CD4-positive, alpha-beta T cell (primary cell): ENCODE results near the gene OR52E6. TPM values are rescaled to one million over a fixed set of nuclear protein-coding genes. Genes with fewer than 3 reads are reported as not detected.

ENCODE experiments used
- ATAC-seq: fragments of 200-7000 bp; cut with Tn5 transposase; one replicate; pipeline ENCODE4 v1.10.0; 2022; ENCODE audit warnings: mild to moderate bottlenecking; ENCODE audit not compliant: poor library complexity
- CTCF ChIA-PET: fragments of 350-600 bp; sonication (Branson Sonifier 250); formaldehyde crosslinking; loops from one replicate; lab custom pipeline; 2021; ENCODE audit warnings: antibody characterized with exemption, inconsistent platforms; lab: Charles Lee
- POLR2A ChIA-PET: fragments of 350-600 bp; sonication (Branson Sonifier 250); formaldehyde crosslinking; loops from one replicate; lab custom pipeline; 2021; ENCODE audit warnings: antibody characterized with exemption, inconsistent platforms; lab: Charles Lee
- DNase-seq, 14 experiments: peaks; one replicate each; pipeline ENCODE4 v3.0.0-alpha.2; 2013 to 2020; ENCODE audit warnings: mixed read lengths in 2 of 14
- H3K27ac ChIP-seq, 2 donors: one replicate each; pipeline versions ENCODE4 v1.5.1 to v1.7.0; 2013; ENCODE audit warnings: low read length in 2 of 2, low read depth in 1 of 2, mild to moderate bottlenecking in 1 of 2
- H3K27me3 ChIP-seq, 2 experiments: 1 replicate in 1 of 2; 2 replicates in 1 of 2; pipeline versions ENCODE4 v1.6.1 to v1.7.0; 2013; ENCODE audit warnings: low read length in 2 of 2, control low read depth in 1 of 2, mild to moderate bottlenecking in 1 of 2, moderate library complexity in 1 of 2; ENCODE audit not compliant: insufficient read depth in 2 of 2, control insufficient read depth in 1 of 2
- H3K36me3 ChIP-seq: one replicate; pipeline ENCODE4 v1.6.1; 2013; ENCODE audit warnings: low read length, control low read depth; ENCODE audit not compliant: insufficient read depth
- H3K4me1 ChIP-seq: one replicate; pipeline ENCODE4 v1.6.1; 2013; ENCODE audit warnings: low read length, control low read depth; ENCODE audit not compliant: insufficient read depth
- H3K4me3 ChIP-seq: one replicate; pipeline ENCODE4 v1.5.1; 2013; ENCODE audit warnings: mild to moderate bottlenecking, low read length, moderate library complexity
- H3K9me3 ChIP-seq, 2 experiments: 1 replicate in 1 of 2; 2 replicates in 1 of 2; pipeline versions ENCODE4 v1.6.1 to v1.7.0; 2013; ENCODE audit warnings: low read length in 2 of 2, mild to moderate bottlenecking in 2 of 2, control low read depth in 1 of 2, moderate library complexity in 1 of 2; ENCODE audit not compliant: control insufficient read depth in 1 of 2, insufficient read depth in 1 of 2
- H3K27ac Mint-ChIP-seq: one replicate; pipeline ENCODE4 v1.8.0; 2020; ENCODE audit warnings: mixed read lengths
- H3K27me3 Mint-ChIP-seq: one replicate; pipeline ENCODE4 v1.8.0; 2021; ENCODE audit warnings: mixed read lengths
- H3K36me3 Mint-ChIP-seq: one replicate; pipeline ENCODE4 v1.8.0; 2021; ENCODE audit warnings: low read depth, mixed read lengths
- H3K4me1 Mint-ChIP-seq: one replicate; pipeline ENCODE4 v1.8.0; 2021; ENCODE audit warnings: low read depth, mixed read lengths
- H3K4me3 Mint-ChIP-seq: one replicate; pipeline ENCODE4 v1.8.0; 2020; ENCODE audit warnings: mild to moderate bottlenecking, mixed read lengths
- H3K9me3 Mint-ChIP-seq: one replicate; pipeline ENCODE4 v1.8.0; 2020; ENCODE audit warnings: mixed read lengths
- intact Hi-C, 2 experiments: fragments of 100-400 bp; cut with DNase I in 1 of 2; cut with micrococcal nuclease in 1 of 2; formaldehyde crosslinking; loops; one replicate each; pipeline versions ENCODE4 v1.15.1 to v1.9.0; 2023 to 2025; cut with DNase I, micrococcal nuclease
- total RNA-seq, 174 experiments: library from RNA in 2 of 174; stranded (reverse) in 2 of 174; gene quantifications; one replicate each; pipeline ENCODE4 v1.2.3 and lab custom pipeline; 2021 to 2026
- TF ChIP-seq, protein P1 (sequence below): fragments of 200-600 bp; IDR thresholded peaks from one replicate; pipeline ENCODE4 v1.8.0; 2022; ENCODE audit warnings: antibody characterized with exemption, mild to moderate bottlenecking

The OR52E6 gene
- total RNA-seq, 2 experiments from 2014 or later: not detected

DNA sequence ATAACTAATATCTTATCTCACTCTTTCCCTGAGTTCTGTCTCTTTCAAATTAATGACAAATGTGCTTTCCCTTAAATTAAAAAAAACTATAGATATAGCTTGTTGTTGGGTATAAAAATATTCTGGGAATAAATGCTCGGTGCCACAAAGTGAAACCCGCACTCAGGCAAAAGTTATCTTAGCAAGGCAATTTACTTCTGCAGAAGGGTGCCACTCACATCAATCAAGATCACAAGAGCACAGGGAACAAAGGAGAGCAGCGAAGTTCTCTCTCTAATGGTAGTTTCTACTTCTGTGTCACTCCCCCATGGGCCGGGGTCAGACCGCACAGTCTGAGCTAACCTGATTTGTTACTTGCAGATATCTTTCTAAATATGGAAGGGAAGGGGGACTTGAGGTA lies 37.7 kb downstream of the OR52E6 start:
- Histone ChIP-seq H3K36me3 (no peaks in the 10 kb centered on the region), H3K4me3 (no peak overlapping the region), H3K27ac (no peak overlapping the region), H3K4me1 (peaks cover 4% of the 10 kb centered on the region), H3K27me3 (peaks cover 0 to 5% of the 10 kb centered on the region in 2 experiments), H3K9me3 (peaks cover 0 to 3% of the 10 kb centered on the region in 2 experiments)
- H3K36me3 Mint-ChIP-seq: no peaks in the 10 kb centered on the region
- H3K9me3 Mint-ChIP-seq: peaks cover 5% of the 10 kb centered on the region
- POLR2A ChIA-PET: no interaction called here
- CTCF ChIA-PET: no interaction called here
- no peak for ATAC-seq
- no peak overlapping the region for H3K4me3 Mint-ChIP-seq
- peaks cover 48% of the 10 kb centered on the region for H3K27me3 Mint-ChIP-seq
- DNase-seq: no peak
- TF ChIP-seq, protein P1, sequence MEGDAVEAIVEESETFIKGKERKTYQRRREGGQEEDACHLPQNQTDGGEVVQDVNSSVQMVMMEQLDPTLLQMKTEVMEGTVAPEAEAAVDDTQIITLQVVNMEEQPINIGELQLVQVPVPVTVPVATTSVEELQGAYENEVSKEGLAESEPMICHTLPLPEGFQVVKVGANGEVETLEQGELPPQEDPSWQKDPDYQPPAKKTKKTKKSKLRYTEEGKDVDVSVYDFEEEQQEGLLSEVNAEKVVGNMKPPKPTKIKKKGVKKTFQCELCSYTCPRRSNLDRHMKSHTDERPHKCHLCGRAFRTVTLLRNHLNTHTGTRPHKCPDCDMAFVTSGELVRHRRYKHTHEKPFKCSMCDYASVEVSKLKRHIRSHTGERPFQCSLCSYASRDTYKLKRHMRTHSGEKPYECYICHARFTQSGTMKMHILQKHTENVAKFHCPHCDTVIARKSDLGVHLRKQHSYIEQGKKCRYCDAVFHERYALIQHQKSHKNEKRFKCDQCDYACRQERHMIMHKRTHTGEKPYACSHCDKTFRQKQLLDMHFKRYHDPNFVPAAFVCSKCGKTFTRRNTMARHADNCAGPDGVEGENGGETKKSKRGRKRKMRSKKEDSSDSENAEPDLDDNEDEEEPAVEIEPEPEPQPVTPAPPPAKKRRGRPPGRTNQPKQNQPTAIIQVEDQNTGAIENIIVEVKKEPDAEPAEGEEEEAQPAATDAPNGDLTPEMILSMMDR: no peak
- intact Hi-C loops: loop anchor here in 1 of 2 experiments (10.0 kb wide), 1 partner anchor 1619 kb away; no protein-coding TSS in a partner anchor
- peaks cover 1% of the 10 kb centered on the region for H3K4me1 Mint-ChIP-seq
- no peak overlapping the region for H3K27ac Mint-ChIP-seq

DNA sequence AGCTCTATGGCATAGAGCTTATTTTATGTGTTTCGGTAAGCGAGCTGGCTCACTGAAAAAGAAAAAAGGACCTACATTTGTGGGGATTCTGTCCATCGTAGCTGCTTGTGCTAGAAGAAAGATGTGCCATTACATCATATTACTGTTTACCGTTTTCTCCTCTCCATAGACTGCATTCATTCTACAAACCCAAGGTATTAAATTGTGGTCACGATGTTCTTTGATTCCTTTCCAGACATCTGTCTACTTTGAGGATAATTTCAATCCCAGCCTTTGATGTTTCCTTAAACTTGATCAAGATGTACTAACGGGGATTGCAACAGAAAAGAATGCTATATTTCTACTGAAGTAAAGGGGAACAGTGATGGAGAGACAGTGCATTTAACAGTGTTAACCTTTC lies 45.2 kb downstream of the OR52E6 start:
- H3K4me3 ChIP-seq: no peak overlapping the region
- Mint-ChIP-seq H3K36me3 (no peaks in the 10 kb centered on the region), H3K9me3 (no peaks in the 10 kb centered on the region), H3K27ac (no peak overlapping the region), H3K4me1 (no peaks in the 10 kb centered on the region), H3K4me3 (no peak overlapping the region), H3K27me3 (peaks cover 48% of the 10 kb centered on the region)
- no peaks in the 10 kb centered on the region for H3K4me1 ChIP-seq
- POLR2A ChIA-PET: no interaction called here
- TF ChIP-seq, protein P1: no peak
- H3K27me3 ChIP-seq: peaks cover 0 to 10% of the 10 kb centered on the region in 2 experiments
- DNase-seq (no peak), ATAC-seq (no peak)
- CTCF ChIA-PET: no interaction called here
- no peaks in the 10 kb centered on the region for H3K9me3 ChIP-seq
- intact Hi-C loops: no loop called here
- no peak overlapping the region for H3K27ac ChIP-seq
- H3K36me3 ChIP-seq: no peaks in the 10 kb centered on the region

DNA sequence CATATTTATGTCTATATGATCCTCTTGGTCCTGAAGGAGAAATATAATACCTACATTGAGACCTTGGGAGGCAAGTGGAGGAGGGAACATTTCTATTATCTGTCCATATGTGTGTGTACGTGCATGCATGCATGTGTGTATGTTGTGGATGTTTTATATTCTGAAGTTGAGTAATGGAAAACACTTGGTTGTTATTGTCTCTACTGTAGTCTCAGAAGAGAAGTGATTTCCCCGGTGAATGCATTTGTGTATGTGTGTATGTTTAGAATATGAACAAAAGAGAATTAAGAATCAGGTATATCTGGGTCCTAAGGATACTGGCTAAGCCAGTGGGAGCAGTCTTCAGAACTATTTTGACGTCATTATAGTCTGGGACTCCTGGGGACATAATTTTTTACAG lies 50.5 kb downstream of the OR52E6 start, which contains the start of gene OR52N1:
Gene OR52N1, minus strand, starts transcription at position 101 of the 400 bp plus-strand sequence. CDS start 2,449 bp downstream, outside the sequence.
- no peak within 1 kb of the TSS for H3K4me3 ChIP-seq
- H3K36me3 ChIP-seq: no peaks in the 10 kb centered on the region
- ATAC-seq (no peak), DNase-seq (no peak)
- Mint-ChIP-seq H3K9me3 (no peaks in the 10 kb centered on the region), H3K4me3 (no peak within 1 kb of the TSS), H3K27ac (no peak within 1 kb of the TSS), H3K4me1 (no peaks in the 10 kb centered on the region), H3K27me3 (peaks cover 24% of the 10 kb centered on the region), H3K36me3 (no peaks in the 10 kb centered on the region)
- H3K27ac ChIP-seq: no peak within 1 kb of the TSS
- intact Hi-C loops: loop anchor here in 1 of 2 experiments (1.0 kb wide), 1 partner anchor 31 kb away; no protein-coding TSS in a partner anchor
- TF ChIP-seq, protein P1: no peak
- H3K4me1 ChIP-seq: no peaks in the 10 kb centered on the region
- H3K9me3 ChIP-seq: no peaks in the 10 kb centered on the region
- H3K27me3 ChIP-seq: peaks cover 0 to 5% of the 10 kb centered on the region in 2 experiments
- ChIA-PET CTCF (no interaction called here), POLR2A (no interaction called here)

Other genes starting within 250 kb of the OR52E6 start
- not detected for gene TRIM6, start 245.3 kb downstream of the OR52E6 start, total RNA-seq
- gene TRIM34, start 216.9 kb downstream of the OR52E6 start, total RNA-seq: 1 to 10 TPM; 3.0 to 3.5 TPM
- 1 to 10 TPM; 5.9 to 8.0 TPM for gene TRIM5, start 156.8 kb downstream of the OR52E6 start, total RNA-seq
- gene TRIM22, start 152.1 kb downstream of the OR52E6 start, total RNA-seq: 100 to 1,000 TPM; 198 to 206 TPM
- gene OR56B1, start 105.4 kb downstream of the OR52E6 start, total RNA-seq: under 1 TPM; 0.14 to 0.17 TPM
- gene OR52N4, start 87.7 kb downstream of the OR52E6 start, total RNA-seq: under 1 TPM; 0.50 to 0.96 TPM
- not detected for gene OR52N5, start 58.5 kb downstream of the OR52E6 start, total RNA-seq
- not detected for gene OR52N1, start 50.6 kb downstream of the OR52E6 start, total RNA-seq
- gene OR52N2, start 33.0 kb downstream of the OR52E6 start, total RNA-seq: not detected
- gene OR52E8, start 15.8 kb upstream of the OR52E6 start, total RNA-seq: not detected
- gene OR52E4, start 38.7 kb upstream of the OR52E6 start, total RNA-seq: not detected
- gene OR52E5, start 51.3 kb upstream of the OR52E6 start, total RNA-seq: not detected
- not detected for gene OR56A3, start 100.4 kb upstream of the OR52E6 start, total RNA-seq
- not detected for gene OR56A5, start 126.6 kb upstream of the OR52E6 start, total RNA-seq
- not detected for gene OR52L1, start 145.1 kb upstream of the OR52E6 start, total RNA-seq
- gene OR56A4, start 165.0 kb upstream of the OR52E6 start, total RNA-seq: not detected
- gene OR56A1, start 188.9 kb upstream of the OR52E6 start, total RNA-seq: not detected